ENCODE data around the gene GDF11.
A peak's percentile ranks its signal among the peaks of the same experiment; 100 is the strongest.

GDF11 gene

GRCh38 chr12:55707219-55707671, 35.7 kb upstream of the GDF11 start:
- DNase-seq (ENCODE audit: low spot score): no peak

GRCh38 chr12:55707841-55708694, 34.9 kb upstream of the GDF11 start, which contains the start of gene ITGA7:
Gene ITGA7 (minus strand): TSS chr12:55707904. CDS start chr12:55707682, 222 bp downstream.
- DNase-seq (ENCODE audit: low spot score): no peak

GRCh38 chr12:55708695-55709233, 34.2 kb upstream of the GDF11 start:
- no peak for DNase-seq (ENCODE audit: low spot score)

GRCh38 chr12:55711786-55712553, 31.0 kb upstream of the GDF11 start:
- DNase-seq (ENCODE audit: low spot score): no peak

- DNase-seq (ENCODE audit: low spot score): no peak
Measured at GRCh38 chr12:55712700-55713415, 30.1 kb upstream of the GDF11 start.

- no peak for DNase-seq (ENCODE audit: low spot score)
Measured at GRCh38 chr12:55713721-55714120, 29.2 kb upstream of the GDF11 start.

- DNase-seq (ENCODE audit: low spot score): no peak
Measured at GRCh38 chr12:55715169-55715764, 27.7 kb upstream of the GDF11 start.

GRCh38 chr12:55715833-55716581, 26.9 kb upstream of the GDF11 start, which contains the start of gene BLOC1S1:
Gene BLOC1S1 (plus strand): TSS chr12:55716046. CDS start chr12:55716052, 6 bp downstream.
- peak; percentile 82 for DNase-seq (ENCODE audit: low spot score)

- DNase-seq (ENCODE audit: low spot score): no peak
Measured at GRCh38 chr12:55716582-55716957, 26.4 kb upstream of the GDF11 start.

GRCh38 chr12:55717011-55718007, 25.6 kb upstream of the GDF11 start:
- peak; percentile 50 for DNase-seq (ENCODE audit: low spot score)

GRCh38 chr12:55718015-55718414, 24.9 kb upstream of the GDF11 start:
- DNase-seq (ENCODE audit: low spot score): no peak

- no peak for DNase-seq (ENCODE audit: low spot score)
Measured at GRCh38 chr12:55718624-55719275, 24.2 kb upstream of the GDF11 start.

GRCh38 chr12:55719371-55719770, 23.6 kb upstream of the GDF11 start:
- no peak for DNase-seq (ENCODE audit: low spot score)

GRCh38 chr12:55720071-55720564, 22.8 kb upstream of the GDF11 start, which contains the start of gene RDH5:
Gene RDH5 (plus strand): TSS chr12:55720393. CDS start chr12:55721185, 792 bp downstream.
- DNase-seq (ENCODE audit: low spot score): no peak

GRCh38 chr12:55720894-55721444, 22.0 kb upstream of the GDF11 start:
- DNase-seq (ENCODE audit: low spot score): peak; percentile 86

GRCh38 chr12:55721601-55722213, 21.2 kb upstream of the GDF11 start:
- no peak for DNase-seq (ENCODE audit: low spot score)

GRCh38 chr12:55722948-55723347, 20.0 kb upstream of the GDF11 start:
- DNase-seq (ENCODE audit: low spot score): no peak
